Measurements from ENCODE around the gene OSCAR.

OSCAR gene, protein sequence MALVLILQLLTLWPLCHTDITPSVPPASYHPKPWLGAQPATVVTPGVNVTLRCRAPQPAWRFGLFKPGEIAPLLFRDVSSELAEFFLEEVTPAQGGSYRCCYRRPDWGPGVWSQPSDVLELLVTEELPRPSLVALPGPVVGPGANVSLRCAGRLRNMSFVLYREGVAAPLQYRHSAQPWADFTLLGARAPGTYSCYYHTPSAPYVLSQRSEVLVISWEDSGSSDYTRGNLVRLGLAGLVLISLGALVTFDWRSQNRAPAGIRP
- 0 to 0.19 (median 0.07) reads per million in 3 experiments for total RNA-seq

- no peak for DNase-seq
Measured at GRCh38 chr19:54100561-54100960, at the start of gene OSCAR. OSCAR (minus strand) TSS chr19:54100803; CDS start chr19:54100792, 11 bp downstream.

- no peak for DNase-seq
Measured at GRCh38 chr19:54149021-54149812, 48.6 kb upstream of the OSCAR start.

- DNase-seq, result no peak
Measured at GRCh38 chr19:54148158-54148557, 47.6 kb upstream of the OSCAR start.

DNA sequence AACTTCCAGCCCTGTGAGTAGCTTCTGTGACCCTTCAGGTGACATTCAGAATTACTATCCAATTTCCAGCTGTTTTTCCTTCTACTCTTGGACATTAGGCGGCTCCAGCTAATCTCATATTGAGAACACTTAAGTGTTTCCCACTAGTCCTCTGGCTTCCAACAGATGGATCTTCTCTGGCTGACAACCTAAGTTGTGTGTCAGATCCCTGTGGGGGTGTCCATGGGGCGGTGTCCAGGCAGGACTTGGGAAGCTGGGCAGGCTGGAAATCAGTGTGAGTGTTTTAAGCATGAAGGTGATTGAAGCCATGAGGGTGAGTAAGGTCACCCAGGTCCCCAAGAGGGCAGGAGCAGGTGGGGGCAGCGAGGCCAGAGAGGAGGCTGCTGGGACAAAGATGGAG, 47.1 kb upstream of the OSCAR start:
- DNase-seq, result no peak

GRCh38 chr19:54145541-54146158, 45.0 kb upstream of the OSCAR start:
- no peak for DNase-seq

- no peak for DNase-seq
Measured at GRCh38 chr19:54142166-54142780, 41.7 kb upstream of the OSCAR start.

DNA sequence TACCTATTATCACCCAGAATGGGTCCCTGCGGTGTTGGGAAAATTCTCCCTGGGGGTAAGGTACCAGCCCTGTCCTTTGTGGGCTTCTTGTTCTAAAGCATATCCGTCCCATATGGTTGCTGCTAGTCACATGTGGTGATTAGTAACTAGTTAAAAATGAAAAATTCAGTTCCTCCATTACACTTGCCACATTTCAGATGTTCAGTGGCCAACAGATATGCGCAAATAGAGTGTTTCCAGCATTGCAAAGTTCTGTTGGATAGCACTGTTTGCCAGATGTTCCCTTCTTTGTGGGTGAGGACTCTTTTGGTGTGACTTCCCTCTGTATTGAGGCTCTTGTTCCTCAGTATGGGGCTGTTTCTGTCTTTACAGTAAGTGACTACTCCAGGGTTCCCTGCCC, 40.8 kb upstream of the OSCAR start:
- no peak for DNase-seq

- DNase-seq, result no peak
Measured at GRCh38 chr19:54138489-54139256, 38.1 kb upstream of the OSCAR start.

DNA sequence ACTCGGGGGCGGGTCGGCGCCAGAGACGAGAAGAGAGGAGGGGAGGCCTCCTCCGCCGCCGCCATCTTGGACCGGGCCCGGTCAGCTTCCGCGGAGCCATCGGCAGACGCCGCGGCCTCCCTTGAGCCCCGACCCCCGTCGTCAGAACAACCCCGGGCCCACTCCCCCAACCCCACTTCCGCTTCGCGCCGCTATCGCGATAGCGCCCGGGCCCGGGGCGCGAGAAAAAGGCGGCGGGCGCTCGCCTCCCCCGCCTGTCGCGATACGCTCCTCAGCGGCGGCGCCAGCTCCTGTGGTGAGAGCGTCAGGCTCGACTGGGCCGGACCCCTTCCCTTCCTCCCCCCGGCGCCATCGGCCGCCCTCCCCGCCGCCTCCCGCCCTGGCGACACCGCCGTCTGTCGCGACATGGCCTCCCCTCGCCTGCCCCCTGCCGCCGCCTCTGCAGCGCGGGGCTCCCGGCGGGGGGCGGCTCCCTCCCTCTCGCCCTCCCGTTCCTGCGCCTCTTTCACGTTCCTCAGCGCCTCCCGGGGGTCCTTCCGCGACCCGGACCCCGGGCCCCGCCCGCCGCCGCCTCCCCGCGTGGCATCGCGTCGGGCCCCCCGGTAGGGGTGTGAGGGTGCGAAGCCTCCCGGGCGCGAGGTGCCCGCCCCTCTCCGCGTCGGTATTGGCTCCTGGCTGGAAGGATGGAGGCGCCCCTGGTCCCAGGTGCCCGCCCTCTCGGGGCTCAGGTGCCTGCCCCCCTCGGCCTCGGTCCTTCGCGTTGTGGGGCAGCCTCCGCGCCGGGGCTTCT, 37.3 kb upstream of the OSCAR start, which contains the start of gene CNOT3:
TSS of gene CNOT3 (plus strand) at position 64 of the 790 bp plus-strand sequence. CDS start 5,217 bp downstream, outside the sequence.
- DNase-seq, result no peak

- peak; percentile 100 for DNase-seq
Measured at GRCh38 chr19:54136864-54137698, 36.5 kb upstream of the OSCAR start.

- no peak for DNase-seq
Measured at GRCh38 chr19:54136086-54136863, 35.7 kb upstream of the OSCAR start.

GRCh38 chr19:54133957-54134590, 33.5 kb upstream of the OSCAR start:
- no peak for DNase-seq

GRCh38 chr19:54133312-54133956, 32.8 kb upstream of the OSCAR start:
- DNase-seq, result no peak

DNA sequence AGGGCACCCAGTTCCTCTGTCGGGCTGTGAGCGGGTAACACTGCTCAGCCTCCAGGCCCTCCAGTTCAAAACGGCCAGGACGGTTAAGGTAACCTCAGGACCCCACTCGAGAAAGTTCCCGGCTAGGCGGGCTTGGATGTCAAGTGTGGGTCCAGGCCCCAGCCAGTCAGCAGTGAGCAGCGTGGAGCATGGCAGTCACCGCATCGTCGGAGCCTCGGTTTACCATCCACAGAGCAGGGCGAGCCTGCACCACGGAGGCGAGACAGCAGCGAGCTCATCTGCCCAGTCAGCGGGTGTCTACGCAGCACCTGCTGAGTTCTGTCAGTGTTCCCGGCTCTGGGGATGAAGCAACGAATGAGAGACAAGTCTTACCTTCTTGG, 29.0 kb upstream of the OSCAR start:
- DNase-seq, result no peak

DNA sequence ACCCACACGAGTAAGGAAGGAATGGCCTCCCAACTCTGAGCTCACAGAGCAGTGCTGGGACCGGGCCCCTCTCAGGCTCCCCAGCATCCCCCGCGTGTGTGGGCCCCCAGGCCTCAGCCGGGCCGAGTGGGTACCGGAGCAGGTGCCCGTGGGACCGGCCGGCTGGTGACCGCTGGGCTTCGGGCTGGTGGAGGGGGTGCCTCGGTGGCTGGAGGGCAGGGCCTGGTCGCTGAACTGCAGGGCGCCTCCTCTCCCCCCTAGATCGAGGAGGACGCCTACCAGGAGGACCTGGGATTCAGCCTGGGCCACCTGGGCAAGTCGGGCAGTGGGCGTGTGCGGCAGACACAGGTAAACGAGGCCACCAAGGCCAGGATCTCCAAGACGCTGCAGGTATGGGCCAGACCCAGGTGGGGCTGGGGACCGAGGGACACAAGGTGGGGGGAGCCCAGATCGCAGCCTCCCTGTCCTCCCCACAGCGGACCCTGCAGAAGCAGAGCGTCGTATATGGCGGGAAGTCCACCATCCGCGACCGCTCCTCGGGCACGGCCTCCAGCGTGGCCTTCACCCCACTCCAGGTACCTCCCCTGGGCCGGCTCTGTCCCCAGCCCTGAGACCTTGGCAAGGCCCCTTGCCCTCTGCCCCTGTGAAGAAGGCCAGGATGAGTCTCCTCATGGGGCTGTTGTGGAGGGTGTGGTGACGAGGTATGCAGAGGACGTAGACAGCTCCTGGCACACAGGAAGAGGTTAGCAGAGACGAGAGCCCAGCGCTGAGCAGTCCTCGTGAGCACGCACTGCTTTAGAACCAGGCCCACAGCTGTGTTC, 28.4 kb upstream of the OSCAR start:
- no peak for DNase-seq

DNA sequence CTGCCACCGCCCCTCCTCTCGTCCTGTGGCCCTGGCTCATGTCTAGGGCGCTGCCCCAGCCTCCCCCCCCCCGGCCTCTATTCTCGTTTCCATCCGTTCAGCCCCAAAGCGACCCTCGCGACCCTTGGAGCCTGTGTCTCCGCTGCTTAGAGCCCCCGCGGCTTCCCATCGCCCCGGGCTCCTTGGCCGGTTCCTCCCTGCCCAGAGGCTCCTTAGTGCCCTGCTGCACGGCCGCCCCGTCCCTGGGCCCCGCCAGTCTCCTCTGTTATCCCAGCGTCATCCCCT, 27.8 kb upstream of the OSCAR start:
- DNase-seq, result no peak

DNA sequence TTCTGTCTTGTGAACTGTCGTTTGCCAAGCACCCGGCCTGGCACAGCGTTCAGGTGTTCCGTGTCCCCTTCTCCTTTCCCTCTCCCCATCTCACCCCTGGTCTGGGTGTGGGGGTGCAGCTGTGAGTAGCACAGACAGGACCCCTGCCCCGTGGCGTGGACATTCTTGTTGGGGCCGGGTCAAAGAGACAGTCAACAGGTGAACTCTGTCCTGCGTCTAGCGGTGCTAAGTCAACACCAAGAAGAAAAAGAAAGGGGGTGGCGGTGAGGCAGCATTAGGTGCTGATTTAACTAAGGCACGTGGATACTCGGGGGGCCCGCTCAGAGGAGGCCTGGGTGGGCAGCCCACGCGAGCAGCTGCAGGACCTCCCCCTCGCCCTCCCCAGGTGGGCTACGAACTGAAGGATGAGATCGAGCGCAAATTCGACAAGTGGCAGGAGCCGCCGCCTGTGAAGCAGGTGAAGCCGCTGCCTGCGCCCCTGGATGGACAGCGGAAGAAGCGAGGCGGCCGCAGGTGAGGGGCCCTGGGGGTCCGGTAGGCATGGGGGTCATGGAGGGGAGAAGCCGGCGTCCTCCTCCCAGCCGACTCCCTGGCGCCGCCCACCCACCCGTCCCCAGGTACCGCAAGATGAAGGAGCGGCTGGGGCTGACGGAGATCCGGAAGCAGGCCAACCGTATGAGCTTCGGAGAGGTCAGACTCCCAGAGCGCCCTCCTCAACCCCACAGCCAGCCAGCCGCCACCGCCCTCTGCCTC, 27.3 kb upstream of the OSCAR start:
- no peak for DNase-seq

Measured in central memory CD4-positive, alpha-beta T cell (primary cell).